Vagina (tissue), 2 donors: Measurements from ENCODE around the gene FAM163B.

Experiments used
- POLR2A ChIP-seq, 2 donors: fragments of 450-650 bp; IDR thresholded peaks; one replicate each; pipeline ENCODE4 v1.6.1; 2017; ENCODE audit warnings: antibody characterized with exemption in 2 of 2, mild to moderate bottlenecking in 2 of 2, moderate library complexity in 2 of 2
- POLR2AphosphoS5 ChIP-seq, 2 donors: sonication (generic); formaldehyde crosslinking; IDR thresholded peaks; one replicate each; pipeline ENCODE4 v1.9.0; 2017; ENCODE audit warnings: antibody characterized with exemption in 2 of 2, mild to moderate bottlenecking in 2 of 2, low read depth in 1 of 2; ENCODE audit not compliant: insufficient read depth in 1 of 2
- TF ChIP-seq, protein P1 (sequence below), 3 experiments: fragments of 450-650 bp in 2 of 3; fragments of 200-600 bp in 1 of 3; sonication (generic) in 1 of 3; IDR thresholded peaks; one replicate each; pipeline ENCODE4 v1.5.1; 2017 to 2019; ENCODE audit warnings: antibody characterized with exemption in 3 of 3, mild to moderate bottlenecking in 2 of 3, moderate library complexity in 2 of 3

DNA sequence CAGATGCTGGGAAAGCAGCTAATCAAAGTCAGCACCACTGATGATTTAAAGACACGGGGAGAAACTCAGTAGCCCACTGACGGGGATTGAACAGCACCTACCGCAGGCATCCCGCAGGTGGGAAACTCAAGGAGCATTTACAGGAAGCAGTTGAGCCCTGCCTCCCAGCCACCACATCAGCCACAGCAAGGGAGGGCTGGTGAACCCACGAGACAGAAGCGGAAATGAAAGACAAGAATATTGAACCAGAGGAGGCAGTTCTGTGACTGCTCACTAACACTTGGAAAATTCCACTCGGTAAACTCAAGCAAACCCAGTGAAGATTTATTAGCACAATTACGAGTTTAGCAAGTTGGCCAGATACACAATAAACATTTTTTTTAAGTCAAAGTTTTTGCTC is 10.6 kb upstream of the FAM163B start:
- TF ChIP-seq, protein P1, sequence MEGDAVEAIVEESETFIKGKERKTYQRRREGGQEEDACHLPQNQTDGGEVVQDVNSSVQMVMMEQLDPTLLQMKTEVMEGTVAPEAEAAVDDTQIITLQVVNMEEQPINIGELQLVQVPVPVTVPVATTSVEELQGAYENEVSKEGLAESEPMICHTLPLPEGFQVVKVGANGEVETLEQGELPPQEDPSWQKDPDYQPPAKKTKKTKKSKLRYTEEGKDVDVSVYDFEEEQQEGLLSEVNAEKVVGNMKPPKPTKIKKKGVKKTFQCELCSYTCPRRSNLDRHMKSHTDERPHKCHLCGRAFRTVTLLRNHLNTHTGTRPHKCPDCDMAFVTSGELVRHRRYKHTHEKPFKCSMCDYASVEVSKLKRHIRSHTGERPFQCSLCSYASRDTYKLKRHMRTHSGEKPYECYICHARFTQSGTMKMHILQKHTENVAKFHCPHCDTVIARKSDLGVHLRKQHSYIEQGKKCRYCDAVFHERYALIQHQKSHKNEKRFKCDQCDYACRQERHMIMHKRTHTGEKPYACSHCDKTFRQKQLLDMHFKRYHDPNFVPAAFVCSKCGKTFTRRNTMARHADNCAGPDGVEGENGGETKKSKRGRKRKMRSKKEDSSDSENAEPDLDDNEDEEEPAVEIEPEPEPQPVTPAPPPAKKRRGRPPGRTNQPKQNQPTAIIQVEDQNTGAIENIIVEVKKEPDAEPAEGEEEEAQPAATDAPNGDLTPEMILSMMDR (IDR thresholded peaks at IDR 0.05): no peak
- TF ChIP-seq POLR2AphosphoS5 (IDR thresholded peaks at IDR 0.05; ENCODE audit: insufficient read depth in 1 of 2, low read depth in 1 of 2) (no peak), POLR2A (IDR thresholded peaks at IDR 0.05) (no peak)
